CD4-positive, alpha-beta T cell treated with Interleukin-6 at 100 ng/mL for 8 hours (primary cell): ENCODE results near the gene MYMK.
"Not testable (repeated sequence)": the region's sequence is repeated elsewhere in the genome, so short reads cannot be mapped to it uniquely, and the experiment has no call there.

Experiments
- DNase-seq: peaks from one replicate; pipeline ENCODE4 v3.0.0-alpha.2; 2020; ENCODE audit warnings: mixed read lengths, low spot score

MYMK gene

GRCh38 chr9:133524679-133525228 lies at the start of gene MYMK:
TSS of gene MYMK (minus strand) at chr9:133524959. CDS start at chr9:133524844, 115 bp downstream.
- DNase-seq = no peak

- no peak for DNase-seq
Observed at GRCh38 chr9:133573791-133574515, 49.2 kb upstream of the MYMK start.

- no peak for DNase-seq
Observed at GRCh38 chr9:133572821-133573361, 48.1 kb upstream of the MYMK start.

- DNase-seq = no peak
Observed at GRCh38 chr9:133571896-133572595, 47.3 kb upstream of the MYMK start.

GRCh38 chr9:133571391-133571890 lies 46.7 kb upstream of the MYMK start:
- no peak for DNase-seq

- no peak for DNase-seq
Observed at GRCh38 chr9:133570691-133571080, 45.9 kb upstream of the MYMK start.

- DNase-seq = no peak
Observed at GRCh38 chr9:133569891-133570690, 45.3 kb upstream of the MYMK start.

- DNase-seq = no peak
Observed at GRCh38 chr9:133569121-133569785, 44.5 kb upstream of the MYMK start.

- DNase-seq = no peak
Observed at GRCh38 chr9:133568186-133568585, 43.4 kb upstream of the MYMK start.

GRCh38 chr9:133566817-133567216 lies 42.1 kb upstream of the MYMK start:
- DNase-seq = no peak

- no peak for DNase-seq
Observed at GRCh38 chr9:133566382-133566781, 41.6 kb upstream of the MYMK start.

- DNase-seq = no peak
Observed at GRCh38 chr9:133564451-133565116, 39.8 kb upstream of the MYMK start.

GRCh38 chr9:133563814-133564213 lies 39.1 kb upstream of the MYMK start:
- not testable (repeated sequence) for DNase-seq

GRCh38 chr9:133563291-133563796 lies 38.6 kb upstream of the MYMK start:
- DNase-seq = no peak

- DNase-seq = no peak
Observed at GRCh38 chr9:133562611-133563290, 38.0 kb upstream of the MYMK start.

GRCh38 chr9:133561976-133562554 lies 37.3 kb upstream of the MYMK start:
- DNase-seq = no peak

GRCh38 chr9:133560944-133561343 lies 36.2 kb upstream of the MYMK start:
- no peak for DNase-seq

GRCh38 chr9:133560311-133560710 lies 35.6 kb upstream of the MYMK start:
- no peak for DNase-seq
